HEK293 (cell line): ENCODE data around the gene XPO1.

Source experiments
- CTCF ChIA-PET: fragments of 350-600 bp; formaldehyde crosslinking; extraction: SDS; loops from one replicate; lab custom pipeline; 2021; ENCODE audit warnings: antibody characterized with exemption; lab: Yijun Ruan, JAX
- POLR2A ChIA-PET: fragments of 300-600 bp; formaldehyde crosslinking; extraction: SDS; loops from one replicate; lab custom pipeline; 2020; ENCODE audit warnings: antibody characterized with exemption, inconsistent platforms; lab: Yijun Ruan, JAX
- H3K27ac ChIP-seq: fragments of 200-500 bp; sonication (Bioruptor generic); 2 replicates; pipeline ENCODE4 v1.5.1; 2014; ENCODE audit warnings: low read depth, low read length, control low read depth, inconsistent platforms; ENCODE audit errors: extremely low read depth
- H3K36me3 ChIP-seq, 2 experiments: fragments of 200-500 bp in 1 of 2; sonication (Bioruptor generic) in 1 of 2; 1 replicate in 1 of 2; 2 replicates in 1 of 2; pipeline ENCODE4 v1.5.1; 2014 to 2017; ENCODE audit warnings: inconsistent platforms in 2 of 2, low read length in 2 of 2; ENCODE audit not compliant: control insufficient read depth in 2 of 2, insufficient read depth in 1 of 2
- H3K4me1 ChIP-seq: fragments of 200-500 bp; sonication (Bioruptor generic); 2 replicates; pipeline ENCODE4 v1.5.1; 2014; ENCODE audit warnings: mild to moderate bottlenecking, low read length, inconsistent platforms; ENCODE audit not compliant: control insufficient read depth, insufficient read depth
- H3K4me3 ChIP-seq: 2 replicates; pipeline ENCODE4 v1.5.1; 2011; ENCODE audit warnings: low read depth, mild to moderate bottlenecking, control low read depth, low read length, moderate library complexity
- H3K9me3 ChIP-seq: fragments of 200-500 bp; sonication (Bioruptor generic); 2 replicates; pipeline ENCODE4 v1.5.1; 2014; ENCODE audit warnings: low read depth, low read length, inconsistent platforms; ENCODE audit not compliant: control insufficient read depth, insufficient read depth
- BCL6B ChIP-seq: fragments of 450-650 bp; formaldehyde crosslinking; IDR thresholded peaks from 2 replicates; pipeline ENCODE4 v1.5.1; 2017; ENCODE audit warnings: missing biosample characterization, missing genetic modification characterization
- MEIS1 ChIP-seq: sonication (generic); formaldehyde crosslinking; IDR thresholded peaks from 2 replicates; pipeline ENCODE4 v1.8.1; 2022; ENCODE audit warnings: missing genetic modification reagents, mild to moderate bottlenecking, borderline replicate concordance
- ZBTB1 ChIP-seq: fragments of 450-650 bp; formaldehyde crosslinking; IDR thresholded peaks from 2 replicates; pipeline ENCODE4 v1.5.1; 2016; ENCODE audit warnings: missing biosample characterization, missing genetic modification characterization
- ZBTB10 ChIP-seq: fragments of 450-650 bp; formaldehyde crosslinking; IDR thresholded peaks from 2 replicates; pipeline ENCODE4 v1.5.1; 2016; ENCODE audit warnings: missing biosample characterization, missing genetic modification characterization
- ZNF174 ChIP-seq: fragments of 450-650 bp; formaldehyde crosslinking; IDR thresholded peaks from 2 replicates; pipeline ENCODE4 v1.5.0; 2017; ENCODE audit warnings: missing biosample characterization, mild to moderate bottlenecking, missing genetic modification characterization
- ZNF184 ChIP-seq: fragments of 450-650 bp; IDR thresholded peaks from 2 replicates; pipeline ENCODE4 v1.5.1; 2018; ENCODE audit warnings: missing biosample characterization, mild to moderate bottlenecking, missing genetic modification characterization
- ZNF211 ChIP-seq: fragments of 450-650 bp; formaldehyde crosslinking; IDR thresholded peaks from 2 replicates; pipeline ENCODE4 v1.5.1; 2016; ENCODE audit warnings: low read depth, missing biosample characterization, missing genetic modification characterization
- ZNF239 ChIP-seq: fragments of 450-650 bp; formaldehyde crosslinking; IDR thresholded peaks from 2 replicates; pipeline ENCODE4 v1.5.1; 2016; ENCODE audit warnings: missing biosample characterization, missing genetic modification characterization
- ZNF302 ChIP-seq: fragments of 450-650 bp; formaldehyde crosslinking; IDR thresholded peaks from 2 replicates; pipeline ENCODE4 v1.5.1; 2016; ENCODE audit warnings: missing biosample characterization, missing genetic modification characterization, low read depth
- ZNF311 ChIP-seq: fragments of 450-650 bp; formaldehyde crosslinking; IDR thresholded peaks from 2 replicates; pipeline ENCODE4 v1.5.1; 2017; ENCODE audit warnings: missing biosample characterization, missing genetic modification characterization, borderline replicate concordance
- ZNF354C ChIP-seq: fragments of 450-650 bp; formaldehyde crosslinking; IDR thresholded peaks from 2 replicates; pipeline ENCODE4 v1.5.1; 2016; ENCODE audit warnings: missing biosample characterization, missing genetic modification characterization, low read depth, borderline replicate concordance
- ZNF398 ChIP-seq: fragments of 450-650 bp; formaldehyde crosslinking; IDR thresholded peaks from 2 replicates; pipeline ENCODE4 v1.5.1; 2017; ENCODE audit warnings: missing biosample characterization, missing genetic modification characterization
- ZNF423 ChIP-seq: fragments of 450-650 bp; formaldehyde crosslinking; IDR thresholded peaks from 2 replicates; pipeline ENCODE4 v1.5.1; 2016; ENCODE audit warnings: missing biosample characterization, missing genetic modification characterization
- ZNF521 ChIP-seq: fragments of 450-650 bp; formaldehyde crosslinking; IDR thresholded peaks from 2 replicates; pipeline ENCODE4 v1.5.1; 2017; ENCODE audit warnings: missing biosample characterization, mild to moderate bottlenecking, missing genetic modification characterization
- ZNF549 ChIP-seq: fragments of 450-650 bp; IDR thresholded peaks from 2 replicates; pipeline ENCODE4 v1.5.1; 2018; ENCODE audit warnings: missing biosample characterization, missing genetic modification characterization, mild to moderate bottlenecking, inconsistent platforms, moderate library complexity
- ZNF585B ChIP-seq: fragments of 450-650 bp; formaldehyde crosslinking; IDR thresholded peaks from 2 replicates; pipeline ENCODE4 v1.5.1; 2016; ENCODE audit warnings: missing biosample characterization, missing genetic modification characterization
- ZNF621 ChIP-seq: fragments of 450-650 bp; formaldehyde crosslinking; IDR thresholded peaks from 2 replicates; pipeline ENCODE4 v1.5.1; 2017; ENCODE audit warnings: missing biosample characterization, missing genetic modification characterization
- ZNF623 ChIP-seq: fragments of 450-650 bp; formaldehyde crosslinking; IDR thresholded peaks from 2 replicates; pipeline ENCODE4 v1.5.1; 2016; ENCODE audit warnings: missing biosample characterization, missing genetic modification characterization
- ZNF624 ChIP-seq: fragments of 450-650 bp; formaldehyde crosslinking; IDR thresholded peaks from 2 replicates; pipeline ENCODE4 v1.5.1; 2017; ENCODE audit warnings: missing biosample characterization, missing genetic modification characterization
- ZNF664 ChIP-seq: fragments of 450-650 bp; formaldehyde crosslinking; IDR thresholded peaks from 2 replicates; pipeline ENCODE4 v1.5.1; 2016; ENCODE audit warnings: missing biosample characterization, missing genetic modification characterization
- ZNF707 ChIP-seq: fragments of 450-650 bp; formaldehyde crosslinking; IDR thresholded peaks from 2 replicates; pipeline ENCODE4 v1.5.1; 2016; ENCODE audit warnings: missing biosample characterization, missing genetic modification characterization
- ZNF777 ChIP-seq: fragments of 450-650 bp; formaldehyde crosslinking; IDR thresholded peaks from 2 replicates; pipeline ENCODE4 v1.5.1; 2017; ENCODE audit warnings: missing biosample characterization, missing genetic modification characterization, borderline replicate concordance
- ZSCAN23 ChIP-seq: fragments of 450-650 bp; formaldehyde crosslinking; IDR thresholded peaks from 2 replicates; pipeline ENCODE4 v1.5.1; 2016; ENCODE audit warnings: missing biosample characterization, missing genetic modification characterization
- ZXDB ChIP-seq: fragments of 450-650 bp; formaldehyde crosslinking; IDR thresholded peaks from 2 replicates; pipeline ENCODE4 v1.5.1; 2016; ENCODE audit warnings: missing biosample characterization, missing genetic modification characterization

The XPO1 gene

GRCh38 chr2:61451178-61451577 is 87.0 kb downstream of the XPO1 start:
- POLR2A ChIA-PET, result no interaction called here
- Histone ChIP-seq H3K4me3 (no peak overlapping the region), H3K4me1 (no peaks in the 10 kb centered on the region), H3K9me3 (no peaks in the 10 kb centered on the region), H3K27ac (no peak overlapping the region), H3K36me3 (peaks cover 5 to 8% of the 10 kb centered on the region in 2 experiments; a peak in 2 of 3 replicates)
- TF ChIP-seq ZNF621 (tag by site-specific recombination) (no peak), ZNF624 (no peak), ZBTB1 (tag by site-specific recombination) (no peak), ZNF398 (tag by site-specific recombination) (no peak), ZNF623 (no peak), ZSCAN23 (tag by site-specific recombination) (no peak), ZNF521 (no peak), ZBTB10 (tag by site-specific recombination) (no peak), ZNF423 (no peak), ZNF174 (tag by site-specific recombination) (no peak), ZNF184 (tag by site-specific recombination) (no peak), ZNF707 (no peak), ZNF354C (tag by site-specific recombination) (no peak), ZNF777 (tag by site-specific recombination) (no peak), ZNF302 (no peak), ZNF311 (tag by site-specific recombination) (no peak)
- CTCF ChIA-PET, result no interaction called here

- Histone ChIP-seq H3K4me3 (no peak overlapping the region), H3K4me1 (no peaks in the 10 kb centered on the region)
- CTCF ChIA-PET, result interaction anchor here (0.9 to 1.0 kb wide), 2 partner anchors 9 to 24 kb away, joined by 3 to 4 read pairs; no protein-coding TSS in a partner anchor
Measured at GRCh38 chr2:61450144-61450543, 88.0 kb downstream of the XPO1 start.

More at GRCh38 chr2:61450144-61450543, 88.0 kb downstream of the XPO1 start:
- POLR2A ChIA-PET, result no interaction called here
- TF ChIP-seq ZNF549 (tag by site-specific recombination) (no peak), ZNF239 (tag by site-specific recombination) (no peak), ZXDB (no peak), BCL6B (tag by site-specific recombination) (no peak), ZNF211 (no peak), ZNF311 (tag by site-specific recombination) (no peak), ZNF585B (tag by site-specific recombination) (no peak), ZNF664 (tag by site-specific recombination) (no peak), MEIS1 (CRISPR knock-in tag) (no peak)
- Histone ChIP-seq H3K27ac (no peak overlapping the region), H3K9me3 (no peaks in the 10 kb centered on the region), H3K36me3 (peaks cover 5 to 8% of the 10 kb centered on the region in 2 experiments; a peak in 2 of 3 replicates)
